Smooth muscle cell (in vitro differentiated cells): Measurements from ENCODE around the gene ZNF496. TPM values are rescaled to one million over a fixed set of nuclear protein-coding genes. Genes with fewer than 3 reads are reported as not detected.
"Not testable (repeated sequence)": the region's sequence is repeated elsewhere in the genome, so short reads cannot be mapped to it uniquely, and the experiment has no call there.

Experiments used
- DNase-seq: peaks from one replicate; lab custom pipeline; 2025; ENCODE audit not compliant: unreplicated experiment; lab: John Stamatoyannopoulos, UW
- H2AFZ ChIP-seq: fragments of 200-600 bp; sonication (generic); 2 replicates; pipeline ENCODE4 v1.6.0; 2016; ENCODE audit warnings: antibody characterized with exemption, low read depth, mild to moderate bottlenecking
- H3F3A ChIP-seq: fragments of 200-600 bp; sonication (generic); 2 replicates; pipeline ENCODE4 v1.6.0; 2017; ENCODE audit warnings: antibody characterized with exemption, low read depth
- H3K27ac ChIP-seq: fragments of 200-600 bp; sonication (generic); 2 replicates; pipeline ENCODE4 v1.5.1; 2016; ENCODE audit warnings: low read depth, mild to moderate bottlenecking
- H3K27me3 ChIP-seq: fragments of 200-600 bp; sonication (generic); 2 replicates; pipeline ENCODE4 v1.6.1; 2016; ENCODE audit warnings: low read depth, mild to moderate bottlenecking
- H3K36me3 ChIP-seq: fragments of 200-600 bp; sonication (generic); 2 replicates; pipeline ENCODE4 v1.5.1; 2016; ENCODE audit warnings: low read depth
- H3K4me1 ChIP-seq: fragments of 200-600 bp; sonication (generic); 2 replicates; pipeline ENCODE4 v1.5.1; 2016; ENCODE audit warnings: low read depth
- H3K4me2 ChIP-seq: fragments of 200-600 bp; sonication (generic); 2 replicates; pipeline ENCODE4 v1.6.0; 2016; ENCODE audit warnings: mild to moderate bottlenecking
- H3K4me3 ChIP-seq: fragments of 200-600 bp; sonication (generic); 2 replicates; pipeline ENCODE4 v1.5.1; 2016; ENCODE audit warnings: mild to moderate bottlenecking
- H3K79me2 ChIP-seq: fragments of 200-600 bp; sonication (generic); 2 replicates; pipeline ENCODE4 v1.6.0; 2016; ENCODE audit warnings: low read depth, mild to moderate bottlenecking
- H3K9ac ChIP-seq: fragments of 200-600 bp; sonication (generic); 2 replicates; pipeline ENCODE4 v1.6.0; 2016; ENCODE audit warnings: low read depth
- H3K9me3 ChIP-seq: fragments of 200-600 bp; sonication (generic); replicated peaks from 2 replicates; pipeline ENCODE4 v1.5.1; 2016; ENCODE audit warnings: low read depth
- H4K20me1 ChIP-seq: fragments of 200-600 bp; sonication (generic); 2 replicates; pipeline ENCODE4 v1.6.0; 2016; ENCODE audit warnings: low read depth
- WGBS: methylation state at CpG from one replicate; pipeline ENCODE4 v1.1.7; 2016; ENCODE audit warnings: low lambda C conversion rate; 5-methylcytosine and 5-hydroxymethylcytosine counted together
- polyA plus RNA-seq: library from polyadenylated mRNA; unstranded; fragments of >200 nt; fragmentation: Nextera tagmentation; extraction: Ambion mirVana; gene quantifications from 2 replicates; pipeline ENCODE4 v1.2.1, GENCODE V29; 2016
- total RNA-seq: library from RNA; depleted of rRNA; stranded (reverse); fragments of >200 nt; gene quantifications from 2 replicates; pipeline ENCODE4 v1.2.3, GENCODE V29; 2014
- TF ChIP-seq, protein P1 (sequence below): fragments of 200-600 bp; sonication (generic); IDR thresholded peaks from 2 replicates; pipeline ENCODE4 v1.5.1; 2017; ENCODE audit warnings: borderline replicate concordance, mild to moderate bottlenecking, antibody characterized with exemption; ENCODE audit not compliant: insufficient read depth, poor library complexity, severe bottlenecking

Gene ZNF496
- total and polyA plus RNA-seq, 2 experiments from 2014 or later = 14.8 to 37.0 TPM

DNA sequence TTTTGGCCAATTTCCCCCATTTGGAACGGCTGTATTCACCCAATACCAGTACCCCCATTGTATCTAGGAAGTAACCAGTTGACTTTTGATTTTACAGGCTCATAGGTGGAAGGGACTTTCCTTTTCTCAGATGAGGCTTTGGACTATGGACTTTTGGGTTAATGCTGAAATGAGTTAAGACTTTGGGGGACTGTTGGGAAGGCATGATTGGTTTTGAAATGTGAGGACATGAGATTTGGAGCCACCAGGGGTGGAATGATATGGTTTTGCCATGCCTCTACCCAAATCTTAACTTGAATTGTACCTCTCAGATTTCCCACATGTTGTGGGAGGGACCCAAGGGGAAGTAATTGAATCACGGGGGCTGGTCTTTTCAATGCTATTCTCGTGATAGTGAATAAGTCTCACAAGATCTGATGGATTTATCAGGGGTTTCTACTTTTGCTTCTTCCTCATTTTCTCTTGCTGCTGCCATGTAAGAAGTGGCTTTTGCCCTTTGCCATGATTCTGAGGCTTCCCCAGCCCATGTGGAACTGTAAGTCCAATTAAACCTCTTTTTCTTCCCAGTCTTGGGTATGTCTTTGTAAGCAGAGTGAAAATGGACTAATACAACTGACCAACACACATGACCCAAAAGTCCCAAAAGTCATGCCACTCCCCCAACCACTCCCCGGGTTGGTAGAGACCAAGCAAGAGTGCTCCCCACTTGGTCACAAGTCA, 35.4 kb upstream of the ZNF496 start:
- no peak overlapping the region for H2AFZ ChIP-seq
- H3K4me1 ChIP-seq = peaks cover 6% of the 10 kb centered on the region
- H3K27me3 ChIP-seq = no peaks in the 10 kb centered on the region
- peak overlapping the region; percentile 72 for H3K27ac ChIP-seq
- no peaks in the 10 kb centered on the region for H3K79me2 ChIP-seq
- 98% methylated on average over 4 of the region's 4 CpGs for WGBS
- H3K36me3 ChIP-seq = no peaks in the 10 kb centered on the region
- no peak for DNase-seq
- TF ChIP-seq, protein P1, sequence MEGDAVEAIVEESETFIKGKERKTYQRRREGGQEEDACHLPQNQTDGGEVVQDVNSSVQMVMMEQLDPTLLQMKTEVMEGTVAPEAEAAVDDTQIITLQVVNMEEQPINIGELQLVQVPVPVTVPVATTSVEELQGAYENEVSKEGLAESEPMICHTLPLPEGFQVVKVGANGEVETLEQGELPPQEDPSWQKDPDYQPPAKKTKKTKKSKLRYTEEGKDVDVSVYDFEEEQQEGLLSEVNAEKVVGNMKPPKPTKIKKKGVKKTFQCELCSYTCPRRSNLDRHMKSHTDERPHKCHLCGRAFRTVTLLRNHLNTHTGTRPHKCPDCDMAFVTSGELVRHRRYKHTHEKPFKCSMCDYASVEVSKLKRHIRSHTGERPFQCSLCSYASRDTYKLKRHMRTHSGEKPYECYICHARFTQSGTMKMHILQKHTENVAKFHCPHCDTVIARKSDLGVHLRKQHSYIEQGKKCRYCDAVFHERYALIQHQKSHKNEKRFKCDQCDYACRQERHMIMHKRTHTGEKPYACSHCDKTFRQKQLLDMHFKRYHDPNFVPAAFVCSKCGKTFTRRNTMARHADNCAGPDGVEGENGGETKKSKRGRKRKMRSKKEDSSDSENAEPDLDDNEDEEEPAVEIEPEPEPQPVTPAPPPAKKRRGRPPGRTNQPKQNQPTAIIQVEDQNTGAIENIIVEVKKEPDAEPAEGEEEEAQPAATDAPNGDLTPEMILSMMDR = no peak
- H3K4me2 ChIP-seq = no peak overlapping the region
- H3K9me3 ChIP-seq = no peaks in the 10 kb centered on the region
- H4K20me1 ChIP-seq = no peaks in the 10 kb centered on the region
- no peak overlapping the region for H3K9ac ChIP-seq
- peaks cover 12% of the 10 kb centered on the region for H3F3A ChIP-seq
- no peak overlapping the region for H3K4me3 ChIP-seq

DNA sequence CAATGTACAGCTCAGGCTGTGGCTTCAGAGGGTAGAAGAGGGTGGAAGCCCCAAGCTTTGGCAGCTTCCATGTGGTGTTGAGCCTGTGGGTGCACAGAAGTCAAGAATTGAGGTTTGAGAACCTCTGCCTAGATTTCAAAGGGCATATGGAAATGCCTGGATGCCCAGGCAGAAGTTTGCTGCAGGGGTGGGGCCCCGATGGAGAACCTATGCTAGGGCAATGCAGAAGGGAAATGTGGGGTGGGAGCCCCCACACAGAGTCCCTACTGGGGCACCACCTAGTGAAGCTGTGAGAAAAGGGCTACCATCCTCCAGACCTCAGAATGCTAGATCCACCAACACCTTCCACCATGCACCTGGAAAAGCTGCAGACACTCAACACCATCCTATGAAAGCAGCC, 34.7 kb upstream of the ZNF496 start:
- H3K9me3 ChIP-seq, H3K36me3 ChIP-seq, H3K79me2 ChIP-seq, H3K4me2 ChIP-seq, H3K4me1 ChIP-seq, H3K27ac ChIP-seq, H3K27me3 ChIP-seq, H4K20me1 ChIP-seq, H3K4me3 ChIP-seq, DNase-seq, H3K9ac ChIP-seq, H2AFZ ChIP-seq: not testable (repeated sequence)
- H3F3A ChIP-seq = peaks cover 12% of the 10 kb centered on the region
- WGBS = 100% methylated on average over 1 of the region's 1 CpG

DNA sequence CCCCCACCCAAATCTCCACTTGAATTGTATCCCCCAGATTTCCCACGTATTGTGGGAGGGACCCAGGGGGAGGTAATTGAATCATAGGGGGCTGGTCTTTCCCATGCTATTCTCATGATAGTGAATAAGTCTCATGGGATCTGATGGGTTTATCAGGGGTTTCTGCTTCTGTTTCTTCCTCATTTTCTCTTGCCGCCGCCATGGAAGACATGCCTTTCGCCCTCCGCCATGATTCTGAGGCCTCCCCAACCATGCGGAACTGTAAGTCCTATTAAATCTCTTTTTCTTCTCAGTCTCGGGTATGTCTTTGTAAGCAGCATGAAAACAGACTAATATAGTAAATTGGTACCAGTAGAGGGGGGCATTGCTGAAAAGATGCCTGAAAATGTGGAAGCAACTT, 33.4 kb upstream of the ZNF496 start:
- H3K27ac ChIP-seq = no peak overlapping the region
- TF ChIP-seq, protein P1 = no peak
- H4K20me1 ChIP-seq = no peaks in the 10 kb centered on the region
- H3K4me3 ChIP-seq = no peak overlapping the region
- H3K27me3 ChIP-seq = no peaks in the 10 kb centered on the region
- WGBS = 92% methylated on average over 7 of the region's 7 CpGs
- H3K4me1 ChIP-seq = peaks cover 7% of the 10 kb centered on the region
- H3K9ac ChIP-seq = no peak overlapping the region
- no peaks in the 10 kb centered on the region for H3K36me3 ChIP-seq
- H3K79me2 ChIP-seq = no peaks in the 10 kb centered on the region
- no peak overlapping the region for H3K4me2 ChIP-seq
- no peaks in the 10 kb centered on the region for H3K9me3 ChIP-seq
- no peak for DNase-seq
- H2AFZ ChIP-seq = no peak overlapping the region
- H3F3A ChIP-seq = peaks cover 10% of the 10 kb centered on the region

DNA sequence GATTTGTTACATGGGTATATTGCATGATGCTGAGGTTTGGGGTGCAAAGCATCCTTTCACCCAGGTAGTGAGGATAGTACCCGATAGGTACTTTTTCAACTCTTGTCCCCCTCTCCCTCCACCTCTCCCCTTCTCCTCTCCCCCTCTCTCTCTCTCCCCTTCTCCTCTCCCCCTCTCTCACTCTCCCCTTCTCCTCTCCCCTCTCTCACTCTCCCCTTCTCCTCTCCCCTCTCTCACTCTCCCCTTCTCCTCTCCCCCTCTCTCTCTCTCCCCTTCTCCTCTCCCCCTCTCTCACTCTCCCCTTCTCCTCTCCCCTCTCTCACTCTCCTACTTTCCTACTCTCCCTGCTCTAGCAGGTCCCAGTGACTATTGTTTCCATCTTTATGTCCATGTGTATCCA, 31.3 kb upstream of the ZNF496 start:
- not testable (repeated sequence) for H3K36me3 ChIP-seq, H3F3A ChIP-seq, H4K20me1 ChIP-seq, H3K9ac ChIP-seq, H3K27ac ChIP-seq, H3K27me3 ChIP-seq, H3K9me3 ChIP-seq, H3K4me3 ChIP-seq, H3K4me1 ChIP-seq, DNase-seq, H3K4me2 ChIP-seq, H2AFZ ChIP-seq, H3K79me2 ChIP-seq
- WGBS = 100% methylated on average over 1 of the region's 1 CpG
